Breast epithelium (tissue), 4 donors: ENCODE results near the gene AGO3. TPM values are rescaled to one million over a fixed set of nuclear protein-coding genes. Genes with fewer than 3 reads are reported as not detected.

Experiments used
- DNase-seq, 2 donors: peaks; one replicate each; pipeline ENCODE4 v3.0.0-alpha.2; 2019; ENCODE audit warnings: low spot score in 2 of 2
- H3K27ac ChIP-seq, 2 donors: fragments of 200-600 bp; sonication (generic) in 1 of 2; one replicate each; pipeline ENCODE4 v1.5.1; 2016 to 2019; ENCODE audit warnings: mild to moderate bottlenecking in 1 of 2
- H3K27me3 ChIP-seq, 2 donors: fragments of 200-600 bp; sonication (generic) in 1 of 2; one replicate each; pipeline versions ENCODE4 v1.5.1 to v1.6.0; 2017 to 2019; ENCODE audit warnings: control low read depth in 1 of 2, mild to moderate bottlenecking in 1 of 2
- H3K36me3 ChIP-seq: fragments of 200-600 bp; one replicate; pipeline ENCODE4 v1.5.1; 2019
- H3K4me1 ChIP-seq, 2 donors: fragments of 200-600 bp; sonication (generic); one replicate each; pipeline ENCODE4 v1.5.1; 2016 to 2019; ENCODE audit warnings: control low read depth in 1 of 2
- H3K4me3 ChIP-seq, 3 donors: fragments of 200-600 bp; sonication (generic); 1 replicate in 2 of 3; 2 replicates in 1 of 3; pipeline ENCODE4 v1.5.1; 2016 to 2019; ENCODE audit warnings: mild to moderate bottlenecking in 3 of 3, moderate library complexity in 2 of 3
- H3K9me3 ChIP-seq, 2 donors: fragments of 200-600 bp; sonication (generic) in 1 of 2; one replicate each; pipeline ENCODE4 v1.5.1; 2016 to 2019; ENCODE audit warnings: control low read depth in 1 of 2
- CTCF ChIP-seq, 3 donors: fragments of 450-650 bp; IDR thresholded peaks; one replicate each; pipeline ENCODE4 v1.5.1; 2016 to 2017; ENCODE audit warnings: antibody characterized with exemption in 3 of 3, mild to moderate bottlenecking in 3 of 3, moderate library complexity in 3 of 3
- POLR2A ChIP-seq: fragments of 450-650 bp; IDR thresholded peaks from one replicate; pipeline ENCODE4 v1.6.1; 2016; ENCODE audit warnings: antibody characterized with exemption, mild to moderate bottlenecking, moderate library complexity
- POLR2AphosphoS5 ChIP-seq, 3 donors: sonication (generic); formaldehyde crosslinking; IDR thresholded peaks; one replicate each; pipeline ENCODE4 v1.6.1; 2017; ENCODE audit warnings: antibody characterized with exemption in 3 of 3
- intact Hi-C: fragments of 100-400 bp; cut with DNase I; formaldehyde crosslinking; loops from one replicate; pipeline ENCODE4 v1.15.1; 2023; ENCODE audit warnings: low total_unique reads
- total RNA-seq, 3 donors: library from RNA; depleted of rRNA; stranded (reverse); fragments of >200 nt; gene quantifications; one replicate each; pipeline ENCODE4 v1.1.0, GENCODE V29; 2016

Gene AGO3
- total RNA-seq, 3 donors from 2014 or later = 28.2 TPM

DNA sequence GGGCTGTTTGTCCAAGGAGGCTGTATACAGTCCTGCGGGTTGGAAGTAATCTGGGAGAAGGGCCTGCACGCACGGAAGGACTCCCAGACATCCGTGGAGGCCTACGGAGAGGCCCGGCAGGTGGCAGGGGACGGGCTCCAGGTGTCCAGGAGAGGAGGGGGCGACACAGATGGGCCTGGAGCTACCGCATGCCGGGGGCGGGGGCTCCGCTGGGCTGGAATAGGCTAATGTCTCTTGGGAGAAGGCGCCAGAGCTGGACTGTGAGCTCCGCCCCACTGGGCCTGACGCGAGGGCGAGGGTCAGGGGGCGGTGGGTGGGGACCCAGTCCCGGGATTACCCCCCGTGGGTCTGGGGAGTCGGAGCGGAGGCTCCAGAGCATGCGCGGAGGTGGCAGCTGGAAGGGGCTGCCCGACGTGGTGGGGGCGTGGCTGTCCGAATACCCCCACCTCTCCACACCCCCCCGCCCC, 47.2 kb upstream of the AGO3 start:
- peak in 1 of 2 donors; percentile 26 for DNase-seq
- intact Hi-C loops = no loop called here
- H3K27ac ChIP-seq = peak overlapping the region; percentile 78 to 80

GRCh38 chr1:35884934-35885333, 46.0 kb upstream of the AGO3 start:
- H3K4me1 ChIP-seq = peaks cover 0 to 7% of the 10 kb centered on the region in 2 donors
- peak overlapping the region in 1 of 2 donors; percentile 10 for H3K27ac ChIP-seq
- H3K36me3 ChIP-seq = no peaks in the 10 kb centered on the region
- H3K27me3 ChIP-seq = no peaks in the 10 kb centered on the region
- H3K4me3 ChIP-seq = no peak overlapping the region
- no peaks in the 10 kb centered on the region for H3K9me3 ChIP-seq
- intact Hi-C loops = no loop called here
- no peak for TF ChIP-seq POLR2A
- TF ChIP-seq CTCF (IDR thresholded peaks at IDR 0.05) = no peak
- TF ChIP-seq POLR2AphosphoS5 (IDR thresholded peaks at IDR 0.05) = no peak
- no peak for DNase-seq

More for the DNA sequence above, 47.2 kb upstream of the AGO3 start:
- TF ChIP-seq POLR2A = no peak
- TF ChIP-seq POLR2AphosphoS5 (IDR thresholded peaks at IDR 0.05) = no peak
- no peak for TF ChIP-seq CTCF (IDR thresholded peaks at IDR 0.05)
- H3K9me3 ChIP-seq = no peaks in the 10 kb centered on the region
- no peaks in the 10 kb centered on the region for H3K27me3 ChIP-seq
- peaks cover 0 to 7% of the 10 kb centered on the region in 2 donors for H3K4me1 ChIP-seq
- H3K36me3 ChIP-seq = no peaks in the 10 kb centered on the region
- H3K4me3 ChIP-seq = peak overlapping the region; percentile 89 to 98 (median 96)

DNA sequence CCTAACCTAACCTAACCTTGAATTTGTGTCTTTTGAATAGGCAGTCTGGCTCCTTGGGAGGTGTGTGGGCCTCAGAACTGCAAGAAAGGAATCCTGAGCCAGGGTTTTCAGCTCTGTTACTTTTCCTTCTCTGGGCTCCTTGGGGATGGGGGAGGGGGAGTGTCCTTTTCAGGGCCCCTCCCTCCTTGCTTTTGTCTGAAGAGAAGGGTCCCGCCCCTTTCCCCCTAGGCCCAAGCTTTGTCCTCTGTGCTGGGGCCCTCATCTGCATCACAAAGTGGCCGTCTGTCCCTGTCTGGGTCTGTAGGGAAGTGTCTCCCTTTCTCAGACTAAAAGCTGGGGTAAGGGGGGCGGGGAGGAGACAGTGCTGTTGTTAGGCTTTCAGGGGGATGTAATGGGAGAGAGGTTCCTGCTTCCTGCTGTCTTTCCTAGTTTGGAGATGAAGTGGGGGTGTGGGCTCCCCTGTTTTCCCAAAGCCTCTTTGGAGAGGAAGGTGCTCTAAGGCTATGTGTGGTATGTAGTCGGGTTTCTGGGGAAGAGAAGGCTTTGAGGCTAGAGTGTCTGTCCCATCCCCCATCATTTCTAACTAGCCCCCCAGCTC, 44.8 kb upstream of the AGO3 start:
- no peaks in the 10 kb centered on the region for H3K9me3 ChIP-seq
- intact Hi-C loops = no loop called here
- H3K27me3 ChIP-seq = no peaks in the 10 kb centered on the region
- no peak overlapping the region for H3K4me3 ChIP-seq
- H3K36me3 ChIP-seq = no peaks in the 10 kb centered on the region
- DNase-seq = no peak
- H3K27ac ChIP-seq = no peak overlapping the region
- TF ChIP-seq POLR2AphosphoS5 (IDR thresholded peaks at IDR 0.05) = no peak
- TF ChIP-seq CTCF (IDR thresholded peaks at IDR 0.05) = no peak
- no peak for TF ChIP-seq POLR2A
- H3K4me1 ChIP-seq = peaks cover 0 to 7% of the 10 kb centered on the region in 2 donors

DNA sequence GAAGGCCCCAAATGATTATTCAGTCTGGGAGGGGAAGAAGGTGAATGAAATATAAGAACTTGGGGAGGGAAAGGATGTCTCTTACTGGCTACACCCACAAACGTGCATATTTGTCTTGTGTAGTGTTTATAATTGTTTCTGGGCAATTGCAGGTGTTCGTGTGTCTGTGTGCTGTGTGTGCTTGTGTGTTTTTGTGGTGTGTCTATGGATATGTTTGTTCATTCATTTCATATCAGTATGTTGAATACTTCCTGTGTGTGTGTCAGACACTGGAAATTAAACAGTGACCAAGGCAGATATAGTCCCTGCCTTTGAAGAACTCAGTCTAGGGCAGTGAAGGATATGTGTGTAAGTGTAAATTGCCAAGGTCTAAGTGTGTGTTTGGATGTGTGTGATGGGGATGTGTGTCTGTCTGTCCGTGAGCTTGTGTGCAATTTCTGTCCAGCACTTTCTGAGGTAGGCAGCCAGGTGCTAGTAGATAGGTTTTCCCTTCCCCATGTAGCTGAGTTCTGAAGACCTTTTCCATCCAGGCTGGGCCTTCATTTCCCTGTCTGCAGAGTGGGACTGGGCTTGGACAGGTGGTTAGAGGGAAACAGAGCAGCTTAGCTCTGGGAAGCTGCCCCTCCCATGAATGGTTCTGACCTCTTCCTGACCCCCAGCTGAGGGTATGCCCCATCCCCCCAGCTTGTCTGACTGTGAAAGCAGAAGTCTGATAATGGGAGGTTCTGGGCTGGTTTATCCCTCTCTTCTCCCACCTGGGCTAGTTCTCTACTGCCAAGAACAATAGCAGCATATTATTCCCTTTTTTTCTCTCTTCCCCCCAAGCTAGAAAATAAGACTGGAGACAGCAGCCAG, 44.1 kb upstream of the AGO3 start:
- H3K36me3 ChIP-seq = no peaks in the 10 kb centered on the region
- TF ChIP-seq POLR2AphosphoS5 (IDR thresholded peaks at IDR 0.05) (no peak), POLR2A (no peak), CTCF (IDR thresholded peaks at IDR 0.05) (no peak)
- H3K4me1 ChIP-seq = peaks cover 0 to 7% of the 10 kb centered on the region in 2 donors
- no peaks in the 10 kb centered on the region for H3K27me3 ChIP-seq
- no peak for DNase-seq
- no peaks in the 10 kb centered on the region for H3K9me3 ChIP-seq
- H3K27ac ChIP-seq = no peak overlapping the region
- intact Hi-C loops = no loop called here
- H3K4me3 ChIP-seq = no peak overlapping the region

GRCh38 chr1:35887508-35887907, 43.4 kb upstream of the AGO3 start:
- no peak overlapping the region for H3K27ac ChIP-seq
- H3K36me3 ChIP-seq = no peaks in the 10 kb centered on the region
- no peak for DNase-seq
- no peak for TF ChIP-seq POLR2AphosphoS5 (IDR thresholded peaks at IDR 0.05)
- TF ChIP-seq POLR2A = no peak
- no peak for TF ChIP-seq CTCF (IDR thresholded peaks at IDR 0.05)
- H3K4me1 ChIP-seq = peaks cover 0 to 7% of the 10 kb centered on the region in 2 donors
- H3K4me3 ChIP-seq = no peak overlapping the region
- no peaks in the 10 kb centered on the region for H3K27me3 ChIP-seq
- intact Hi-C loops = no loop called here
- H3K9me3 ChIP-seq = no peaks in the 10 kb centered on the region
